Smooth muscle cell (in vitro differentiated cells): ENCODE results near the gene ZNF460. TPM values are rescaled to one million over a fixed set of nuclear protein-coding genes. Genes with fewer than 3 reads are reported as not detected.

Source experiments
- DNase-seq: peaks from one replicate; lab custom pipeline; 2025; ENCODE audit not compliant: unreplicated experiment; lab: John Stamatoyannopoulos, UW
- H2AFZ ChIP-seq: fragments of 200-600 bp; sonication (generic); 2 replicates; pipeline ENCODE4 v1.6.0; 2016; ENCODE audit warnings: antibody characterized with exemption, low read depth, mild to moderate bottlenecking
- H3F3A ChIP-seq: fragments of 200-600 bp; sonication (generic); 2 replicates; pipeline ENCODE4 v1.6.0; 2017; ENCODE audit warnings: antibody characterized with exemption, low read depth
- H3K27ac ChIP-seq: fragments of 200-600 bp; sonication (generic); 2 replicates; pipeline ENCODE4 v1.5.1; 2016; ENCODE audit warnings: low read depth, mild to moderate bottlenecking
- H3K27me3 ChIP-seq: fragments of 200-600 bp; sonication (generic); 2 replicates; pipeline ENCODE4 v1.6.1; 2016; ENCODE audit warnings: low read depth, mild to moderate bottlenecking
- H3K36me3 ChIP-seq: fragments of 200-600 bp; sonication (generic); 2 replicates; pipeline ENCODE4 v1.5.1; 2016; ENCODE audit warnings: low read depth
- H3K4me1 ChIP-seq: fragments of 200-600 bp; sonication (generic); 2 replicates; pipeline ENCODE4 v1.5.1; 2016; ENCODE audit warnings: low read depth
- H3K4me2 ChIP-seq: fragments of 200-600 bp; sonication (generic); 2 replicates; pipeline ENCODE4 v1.6.0; 2016; ENCODE audit warnings: mild to moderate bottlenecking
- H3K4me3 ChIP-seq: fragments of 200-600 bp; sonication (generic); 2 replicates; pipeline ENCODE4 v1.5.1; 2016; ENCODE audit warnings: mild to moderate bottlenecking
- H3K79me2 ChIP-seq: fragments of 200-600 bp; sonication (generic); 2 replicates; pipeline ENCODE4 v1.6.0; 2016; ENCODE audit warnings: low read depth, mild to moderate bottlenecking
- H3K9ac ChIP-seq: fragments of 200-600 bp; sonication (generic); 2 replicates; pipeline ENCODE4 v1.6.0; 2016; ENCODE audit warnings: low read depth
- H3K9me3 ChIP-seq: fragments of 200-600 bp; sonication (generic); replicated peaks from 2 replicates; pipeline ENCODE4 v1.5.1; 2016; ENCODE audit warnings: low read depth
- H4K20me1 ChIP-seq: fragments of 200-600 bp; sonication (generic); 2 replicates; pipeline ENCODE4 v1.6.0; 2016; ENCODE audit warnings: low read depth
- WGBS: methylation state at CpG from one replicate; pipeline ENCODE4 v1.1.7; 2016; ENCODE audit warnings: low lambda C conversion rate; 5-methylcytosine and 5-hydroxymethylcytosine counted together
- polyA plus RNA-seq: library from polyadenylated mRNA; unstranded; fragments of >200 nt; fragmentation: Nextera tagmentation; extraction: Ambion mirVana; gene quantifications from 2 replicates; pipeline ENCODE4 v1.2.1, GENCODE V29; 2016
- total RNA-seq: library from RNA; depleted of rRNA; stranded (reverse); fragments of >200 nt; gene quantifications from 2 replicates; pipeline ENCODE4 v1.2.3, GENCODE V29; 2014
- TF ChIP-seq, protein P1 (sequence below): fragments of 200-600 bp; sonication (generic); IDR thresholded peaks from 2 replicates; pipeline ENCODE4 v1.5.1; 2017; ENCODE audit warnings: borderline replicate concordance, mild to moderate bottlenecking, antibody characterized with exemption; ENCODE audit not compliant: insufficient read depth, poor library complexity, severe bottlenecking

The ZNF460 gene
- total and polyA plus RNA-seq, 2 experiments from 2014 or later = 1.7 to 85.2 TPM

DNA sequence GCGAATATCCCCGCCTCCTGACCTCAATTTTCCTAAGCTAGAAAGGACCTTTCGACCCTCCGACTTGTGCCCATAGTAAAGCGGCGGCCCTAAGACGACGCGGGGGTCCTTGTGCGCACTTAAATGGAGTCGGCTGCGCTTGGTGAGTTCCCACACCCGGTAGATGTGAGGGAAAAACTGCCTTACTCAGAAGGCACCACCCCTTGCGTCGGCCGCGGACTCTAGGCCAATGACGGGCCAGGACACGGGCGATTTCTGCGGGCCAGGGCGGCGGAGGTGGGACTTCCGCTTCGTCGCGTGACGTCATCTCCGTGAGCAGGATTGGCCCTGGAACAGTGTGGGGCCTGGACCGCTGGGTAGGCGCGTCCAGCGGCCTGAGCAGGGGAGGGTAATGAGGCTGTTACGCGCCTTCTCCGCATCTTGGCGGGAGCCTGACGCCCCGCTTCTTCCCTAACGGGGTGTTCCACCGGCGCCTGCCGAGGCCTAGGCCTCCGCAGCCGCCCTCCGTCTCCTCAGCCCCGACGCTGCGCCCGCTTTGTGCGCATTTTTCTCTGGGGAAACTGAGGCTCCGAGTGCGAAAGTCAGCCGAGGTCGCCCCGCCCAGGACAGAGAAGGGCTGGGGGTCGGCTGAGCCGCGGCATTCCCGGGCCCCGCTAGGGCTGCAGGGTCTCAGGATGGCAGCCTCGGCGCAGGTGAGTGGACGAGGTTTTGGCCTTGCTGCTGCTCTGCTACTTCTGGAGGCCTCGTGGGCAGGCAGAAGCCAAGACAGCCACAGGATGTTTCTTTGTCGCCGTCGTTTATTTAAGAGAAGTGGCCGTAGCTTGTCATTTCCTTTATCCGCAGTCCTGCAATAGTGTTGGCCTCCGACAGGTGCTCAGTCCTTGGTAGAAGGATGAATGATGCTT lies 40.1 kb downstream of the ZNF460 start, which contains the start of gene ZNF543:
Gene ZNF543 (plus strand): TSS at position 293 of the 905 bp plus-strand sequence. CDS start 382 bp downstream, at position 675.
- Histone ChIP-seq H3K4me1 (peaks cover 13% of the 10 kb centered on the region), H3K9me3 (no peaks in the 10 kb centered on the region), H3K9ac (peak within 1 kb of the TSS; percentile 96), H3K79me2 (peaks cover 26% of the 10 kb centered on the region), H4K20me1 (no peaks in the 10 kb centered on the region), H3F3A (no peaks in the 10 kb centered on the region), H3K27me3 (peaks cover 23% of the 10 kb centered on the region), H3K36me3 (peaks cover 6% of the 10 kb centered on the region), H3K4me3 (peak within 1 kb of the TSS; percentile 94), H2AFZ (peak within 1 kb of the TSS; percentile 88), H3K27ac (peak within 1 kb of the TSS; percentile 80), H3K4me2 (peak within 1 kb of the TSS; percentile 99)
- WGBS = 2% methylated on average over 71 of the region's 71 CpGs
- DNase-seq = peak; percentile 82
- TF ChIP-seq, protein P1, sequence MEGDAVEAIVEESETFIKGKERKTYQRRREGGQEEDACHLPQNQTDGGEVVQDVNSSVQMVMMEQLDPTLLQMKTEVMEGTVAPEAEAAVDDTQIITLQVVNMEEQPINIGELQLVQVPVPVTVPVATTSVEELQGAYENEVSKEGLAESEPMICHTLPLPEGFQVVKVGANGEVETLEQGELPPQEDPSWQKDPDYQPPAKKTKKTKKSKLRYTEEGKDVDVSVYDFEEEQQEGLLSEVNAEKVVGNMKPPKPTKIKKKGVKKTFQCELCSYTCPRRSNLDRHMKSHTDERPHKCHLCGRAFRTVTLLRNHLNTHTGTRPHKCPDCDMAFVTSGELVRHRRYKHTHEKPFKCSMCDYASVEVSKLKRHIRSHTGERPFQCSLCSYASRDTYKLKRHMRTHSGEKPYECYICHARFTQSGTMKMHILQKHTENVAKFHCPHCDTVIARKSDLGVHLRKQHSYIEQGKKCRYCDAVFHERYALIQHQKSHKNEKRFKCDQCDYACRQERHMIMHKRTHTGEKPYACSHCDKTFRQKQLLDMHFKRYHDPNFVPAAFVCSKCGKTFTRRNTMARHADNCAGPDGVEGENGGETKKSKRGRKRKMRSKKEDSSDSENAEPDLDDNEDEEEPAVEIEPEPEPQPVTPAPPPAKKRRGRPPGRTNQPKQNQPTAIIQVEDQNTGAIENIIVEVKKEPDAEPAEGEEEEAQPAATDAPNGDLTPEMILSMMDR = no peak

DNA sequence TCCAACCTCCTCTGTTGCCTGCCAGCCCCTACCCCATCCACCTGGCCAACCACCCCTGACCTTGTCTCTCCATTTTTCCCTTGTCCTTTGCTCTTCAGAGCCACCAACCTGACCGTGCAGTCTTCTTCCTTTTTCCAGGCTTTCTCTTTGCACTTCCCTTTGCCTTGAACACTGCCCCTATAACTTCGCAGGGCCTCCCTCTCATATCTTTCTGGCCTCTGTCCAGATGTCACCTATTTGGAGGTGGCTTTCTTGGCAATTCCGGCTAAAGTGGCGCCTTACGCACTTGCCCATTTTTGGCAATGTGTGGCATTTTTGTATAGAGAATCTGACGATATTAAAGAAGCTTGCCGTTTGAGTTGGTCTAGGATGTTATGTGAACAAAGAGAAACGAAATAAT lies 40.8 kb downstream of the ZNF460 start:
- no peaks in the 10 kb centered on the region for H3F3A ChIP-seq
- H4K20me1 ChIP-seq = no peaks in the 10 kb centered on the region
- H3K36me3 ChIP-seq = peaks cover 6% of the 10 kb centered on the region
- no peak overlapping the region for H2AFZ ChIP-seq
- peaks cover 13% of the 10 kb centered on the region for H3K4me1 ChIP-seq
- peak overlapping the region; percentile 94 for H3K4me3 ChIP-seq
- H3K79me2 ChIP-seq = peaks cover 26% of the 10 kb centered on the region
- WGBS = 79% methylated on average over 8 of the region's 8 CpGs
- no peak overlapping the region for H3K27ac ChIP-seq
- H3K4me2 ChIP-seq = peak overlapping the region; percentile 99
- H3K27me3 ChIP-seq = peaks cover 16% of the 10 kb centered on the region
- no peak for DNase-seq
- TF ChIP-seq, protein P1 = no peak
- H3K9ac ChIP-seq = peak overlapping the region; percentile 96
- H3K9me3 ChIP-seq = no peaks in the 10 kb centered on the region

DNA sequence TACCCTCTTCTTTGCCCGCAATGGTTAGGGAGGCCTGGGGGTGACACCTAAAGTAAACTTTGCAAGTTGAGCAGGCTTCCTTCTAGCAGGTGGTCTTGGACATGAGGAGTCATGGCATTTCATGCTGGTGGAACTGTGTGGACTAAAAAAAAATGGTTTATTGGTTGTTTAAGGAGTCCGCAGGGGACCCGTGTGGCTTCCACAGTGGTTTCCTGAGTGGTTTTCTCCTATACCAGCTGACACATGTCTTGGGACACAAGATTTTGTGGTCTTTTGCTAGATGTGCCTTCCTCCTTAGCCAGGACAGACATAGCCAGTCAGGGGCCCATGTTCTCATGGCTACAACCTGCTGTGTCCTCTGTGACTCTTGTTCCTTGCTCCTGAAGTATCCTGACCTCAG lies 41.5 kb downstream of the ZNF460 start:
- H3K4me2 ChIP-seq = peak overlapping the region; percentile 99
- no peaks in the 10 kb centered on the region for H3F3A ChIP-seq
- no peaks in the 10 kb centered on the region for H4K20me1 ChIP-seq
- peak overlapping the region; percentile 94 for H3K4me3 ChIP-seq
- no peaks in the 10 kb centered on the region for H3K9me3 ChIP-seq
- no peak overlapping the region for H3K27ac ChIP-seq
- peaks cover 6% of the 10 kb centered on the region for H3K36me3 ChIP-seq
- no peak for DNase-seq
- 96% methylated on average over 3 of the region's 3 CpGs for WGBS
- TF ChIP-seq, protein P1 = no peak
- peaks cover 13% of the 10 kb centered on the region for H3K4me1 ChIP-seq
- H3K79me2 ChIP-seq = peaks cover 26% of the 10 kb centered on the region
- H3K27me3 ChIP-seq = peaks cover 9% of the 10 kb centered on the region
- H3K9ac ChIP-seq = no peak overlapping the region
- no peak overlapping the region for H2AFZ ChIP-seq
